OCI-LY7 (cell line): Measurements from ENCODE around the gene SLC30A2.

Experiments used
- EZH2phosphoT487 ChIP-seq: fragments of 200-600 bp; sonication (generic); IDR thresholded peaks from 2 replicates; pipeline ENCODE4 v1.6.1; 2018; ENCODE audit warnings: low read depth, borderline replicate concordance, mild to moderate bottlenecking, mixed run types, antibody characterized with exemption, low read length, moderate library complexity, mixed read lengths
- TF ChIP-seq, protein P1 (sequence below): fragments of 200-600 bp; sonication (generic); conservative IDR thresholded peaks from 2 replicates; pipeline ENCODE4 v1.5.1; 2014; ENCODE audit warnings: mild to moderate bottlenecking, antibody characterized with exemption, low read length, moderate library complexity, mixed read lengths

DNA sequence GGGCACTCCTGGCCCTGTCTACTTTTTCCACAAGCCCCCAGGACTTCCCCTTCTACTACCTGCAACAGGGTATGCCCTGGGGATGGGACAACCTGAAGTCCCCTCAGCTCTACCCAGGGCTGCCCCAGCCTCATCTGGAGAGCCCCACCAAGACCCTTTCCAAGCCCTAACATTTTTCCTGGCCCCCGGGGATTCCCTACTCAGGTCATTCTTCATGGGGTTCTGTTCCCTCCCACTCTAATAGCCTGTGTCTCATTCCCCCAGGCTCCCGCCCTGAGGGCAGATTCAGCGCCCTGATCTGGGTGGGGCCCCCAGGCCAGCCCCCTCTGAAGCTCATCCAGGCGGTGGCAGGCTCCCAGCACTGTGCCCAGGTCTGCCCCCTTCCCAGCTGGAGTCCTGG is 14.7 kb downstream of the SLC30A2 start:
- no peak for TF ChIP-seq EZH2phosphoT487
- TF ChIP-seq, protein P1, sequence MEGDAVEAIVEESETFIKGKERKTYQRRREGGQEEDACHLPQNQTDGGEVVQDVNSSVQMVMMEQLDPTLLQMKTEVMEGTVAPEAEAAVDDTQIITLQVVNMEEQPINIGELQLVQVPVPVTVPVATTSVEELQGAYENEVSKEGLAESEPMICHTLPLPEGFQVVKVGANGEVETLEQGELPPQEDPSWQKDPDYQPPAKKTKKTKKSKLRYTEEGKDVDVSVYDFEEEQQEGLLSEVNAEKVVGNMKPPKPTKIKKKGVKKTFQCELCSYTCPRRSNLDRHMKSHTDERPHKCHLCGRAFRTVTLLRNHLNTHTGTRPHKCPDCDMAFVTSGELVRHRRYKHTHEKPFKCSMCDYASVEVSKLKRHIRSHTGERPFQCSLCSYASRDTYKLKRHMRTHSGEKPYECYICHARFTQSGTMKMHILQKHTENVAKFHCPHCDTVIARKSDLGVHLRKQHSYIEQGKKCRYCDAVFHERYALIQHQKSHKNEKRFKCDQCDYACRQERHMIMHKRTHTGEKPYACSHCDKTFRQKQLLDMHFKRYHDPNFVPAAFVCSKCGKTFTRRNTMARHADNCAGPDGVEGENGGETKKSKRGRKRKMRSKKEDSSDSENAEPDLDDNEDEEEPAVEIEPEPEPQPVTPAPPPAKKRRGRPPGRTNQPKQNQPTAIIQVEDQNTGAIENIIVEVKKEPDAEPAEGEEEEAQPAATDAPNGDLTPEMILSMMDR, result no peak
